K562 (cell line): Measurements from ENCODE around the gene TMEM176A.
A peak's percentile ranks its signal among the peaks of the same experiment; 100 is the strongest.

Experiments
- BCL6 ChIP-seq: fragments of 250-450 bp; sonication (Bioruptor Pico); IDR thresholded peaks from 2 replicates; pipeline ENCODE4 v1.4.0; 2020
- CEBPB ChIP-seq: fragments of 450-650 bp; IDR thresholded peaks from 2 replicates; pipeline ENCODE4 v1.6.1; 2016; ENCODE audit warnings: missing genetic modification characterization, missing compliant biosample characterization
- ESRRA ChIP-seq: fragments of 450-650 bp; IDR thresholded peaks from 2 replicates; pipeline ENCODE4 v1.6.1; 2014; ENCODE audit warnings: low read depth, mild to moderate bottlenecking, moderate library complexity, borderline replicate concordance
- GABPA ChIP-seq: fragments of 200-800 bp; sonication (Bioruptor generic); conservative IDR thresholded peaks from 2 replicates; pipeline ENCODE4 v1.6.1; 2016; ENCODE audit warnings: low read depth, missing genetic modification characterization, missing compliant biosample characterization
- NBN ChIP-seq: fragments of 450-650 bp; IDR thresholded peaks from 2 replicates; pipeline ENCODE4 v1.6.1; 2016; ENCODE audit warnings: low read depth, mild to moderate bottlenecking
- SMAD4 ChIP-seq: fragments of 250-450 bp; sonication (Bioruptor Pico); conservative IDR thresholded peaks from 2 replicates; pipeline ENCODE4 v1.8.0; 2021; ENCODE audit warnings: inconsistent platforms, mild to moderate bottlenecking, moderate library complexity

- no peak for TF ChIP-seq NBN
- TF ChIP-seq CEBPB (tag), result no peak
- no peak for TF ChIP-seq SMAD4
- TF ChIP-seq GABPA (tag), result no peak
- TF ChIP-seq ESRRA, result peak; percentile 43; the same call in 1 of the 2 replicates
- TF ChIP-seq BCL6 (CRISPR knock-in tag), result no peak
Observed at GRCh38 chr7:150778738-150779301, 21.7 kb upstream of the TMEM176A start.
